A549 (cell line): Measurements from ENCODE around the gene YDJC. TPM values are rescaled to one million over a fixed set of nuclear protein-coding genes. Genes with fewer than 3 reads are reported as not detected.

ENCODE experiments used
- ATAC-seq, 2 experiments: fragments of 200-7000 bp in 1 of 2; fragments of >200 bp in 1 of 2; cut with Nextera tagmentation in 1 of 2; cut with Tn5 transposase in 1 of 2; 3 replicates each; pipeline versions ENCODE4 v1.8.0 to v1.9.1; 2018 to 2020; ENCODE audit warnings: mild to moderate bottlenecking in 1 of 2, moderate library complexity in 1 of 2
- CTCF ChIA-PET: fragments of 300-600 bp; sonication (Branson Sonifier 250); formaldehyde crosslinking; extraction: SDS; loops from one replicate; lab custom pipeline; 2021; ENCODE audit warnings: antibody characterized with exemption, inconsistent platforms; lab: Yijun Ruan, JAX
- POLR2A ChIA-PET: fragments of 350-600 bp; formaldehyde crosslinking; extraction: SDS; loops from one replicate; lab custom pipeline; 2021; ENCODE audit warnings: antibody characterized with exemption, inconsistent platforms; lab: Yijun Ruan, JAX
- DNase-seq, 2 experiments: peaks; one replicate each; pipeline versions ENCODE4 v3.0.0 to v3.0.0-alpha.2; 2011 to 2016; ENCODE audit warnings: low read depth in 1 of 2, low spot score in 1 of 2
- FAIRE-seq: peaks from 2 replicates; lab custom pipeline; 2011; peaks lifted over from hg19 to GRCh38; lab: Jason Lieb, UNC
- H3K27ac ChIP-seq, 2 experiments: fragments of >200 bp; sonication (Bioruptor Twin); formaldehyde crosslinking; 3 replicates each; pipeline ENCODE4 v1.5.1; 2016 to 2017
- H3K4me1 ChIP-seq: fragments of >200 bp; sonication (Bioruptor Twin); formaldehyde crosslinking; 3 replicates; pipeline ENCODE4 v1.6.1; 2016
- H3K4me2 ChIP-seq: fragments of >200 bp; sonication (Bioruptor Twin); formaldehyde crosslinking; 3 replicates; pipeline ENCODE4 v1.6.1; 2016
- H3K4me3 ChIP-seq: fragments of >200 bp; sonication (Bioruptor Twin); formaldehyde crosslinking; 3 replicates; pipeline ENCODE4 v1.5.1; 2016
- H3K9me3 ChIP-seq: fragments of >200 bp; sonication (Bioruptor Twin); formaldehyde crosslinking; 3 replicates; pipeline ENCODE4 v1.6.1; 2016
- BCL3 ChIP-seq: fragments of >200 bp; sonication (Bioruptor Twin); formaldehyde crosslinking; IDR thresholded peaks from 3 replicates; pipeline ENCODE4 v1.6.1; 2016
- BHLHE40 ChIP-seq: IDR thresholded peaks from 2 replicates; pipeline ENCODE4 v1.6.1; 2012; ENCODE audit warnings: low read depth, low read length, inconsistent platforms
- CEBPB ChIP-seq, 2 experiments: fragments of >200 bp in 1 of 2; sonication (Bioruptor Twin) in 1 of 2; formaldehyde crosslinking in 1 of 2; IDR thresholded peaks; 2 replicates each; pipeline ENCODE4 v1.6.1; 2012 to 2016
- CHD2 ChIP-seq: fragments of 150-350 bp; IDR thresholded peaks from 2 replicates; pipeline ENCODE4 v1.6.1; 2014; ENCODE audit warnings: low read length; ENCODE audit not compliant: partially characterized antibody
- CTCF ChIP-seq: fragments of >200 bp; sonication (Bioruptor Twin); formaldehyde crosslinking; IDR thresholded peaks from 3 replicates; pipeline ENCODE4 v1.5.1; 2016
- EHMT2 ChIP-seq: fragments of 200-600 bp; sonication (generic); IDR thresholded peaks from 2 replicates; pipeline ENCODE4 v1.6.1; 2016; ENCODE audit warnings: antibody characterized with exemption, low read depth, mild to moderate bottlenecking, moderate library complexity
- FOSL2 ChIP-seq, 2 experiments: fragments of 450-650 bp in 1 of 2; fragments of >200 bp in 1 of 2; sonication (Bioruptor Twin) in 1 of 2; formaldehyde crosslinking; IDR thresholded peaks; 2 replicates each; pipeline versions ENCODE4 v1.5.0 to v1.6.1; 2016 to 2020; ENCODE audit warnings: mild to moderate bottlenecking in 1 of 2, moderate library complexity in 1 of 2
- GATA3 ChIP-seq: IDR thresholded peaks from 2 replicates; pipeline ENCODE4 v1.6.1; 2012; ENCODE audit warnings: borderline replicate concordance
- HMGXB4 ChIP-seq: fragments of 250-450 bp; sonication (Bioruptor Pico); IDR thresholded peaks from 2 replicates; pipeline ENCODE4 v1.5.0; 2021; ENCODE audit warnings: mild to moderate bottlenecking, moderate library complexity, borderline replicate concordance
- HOXB5 ChIP-seq: fragments of 250-450 bp; sonication (Bioruptor Pico); IDR thresholded peaks from 2 replicates; pipeline ENCODE4 v1.5.0; 2020; ENCODE audit warnings: mild to moderate bottlenecking, moderate library complexity
- JUN ChIP-seq, 2 experiments: fragments of >200 bp; sonication (Bioruptor Twin); formaldehyde crosslinking; IDR thresholded peaks; 2 replicates in 1 of 2; 3 replicates in 1 of 2; pipeline ENCODE4 v1.6.1; 2016 to 2017
- KDM5A ChIP-seq: fragments of 200-600 bp; sonication (generic); IDR thresholded peaks from 2 replicates; pipeline ENCODE4 v1.6.1; 2016; ENCODE audit warnings: antibody characterized with exemption, mild to moderate bottlenecking
- NR3C1 ChIP-seq: fragments of >200 bp; sonication (Bioruptor Twin); formaldehyde crosslinking; IDR thresholded peaks from 3 replicates; pipeline ENCODE4 v1.6.1; 2017
- PBX3 ChIP-seq: IDR thresholded peaks from 2 replicates; pipeline ENCODE4 v1.6.1; 2012
- PHF8 ChIP-seq: fragments of 200-600 bp; sonication (generic); IDR thresholded peaks from 2 replicates; pipeline ENCODE4 v1.6.1; 2016; ENCODE audit warnings: low read depth, mild to moderate bottlenecking, antibody characterized with exemption, moderate library complexity, borderline replicate concordance
- POLR2A ChIP-seq: IDR thresholded peaks from 2 replicates; pipeline ENCODE4 v1.6.1; 2012; ENCODE audit warnings: mild to moderate bottlenecking, low read length
- POLR2AphosphoS2 ChIP-seq: conservative IDR thresholded peaks from 2 replicates; pipeline ENCODE4 v1.6.1; 2012; ENCODE audit warnings: low read length, improper control_type of control experiment, inconsistent platforms
- RAD21 ChIP-seq, 2 experiments: fragments of >200 bp in 1 of 2; sonication (Bioruptor Twin) in 1 of 2; formaldehyde crosslinking in 1 of 2; IDR thresholded peaks in 1 of 2; conservative IDR thresholded peaks in 1 of 2; 2 replicates in 1 of 2; 3 replicates in 1 of 2; pipeline ENCODE4 v1.6.1; 2012 to 2018; ENCODE audit warnings: inconsistent platforms in 1 of 2
- RARB ChIP-seq: fragments of 250-450 bp; sonication (Bioruptor Pico); IDR thresholded peaks from 2 replicates; pipeline ENCODE4 v1.8.0; 2021; ENCODE audit warnings: mild to moderate bottlenecking, moderate library complexity
- REST ChIP-seq: fragments of 200-600 bp; sonication (generic); IDR thresholded peaks from 2 replicates; pipeline ENCODE4 v1.6.1; 2016; ENCODE audit warnings: antibody characterized with exemption, mild to moderate bottlenecking, moderate library complexity
- SMC3 ChIP-seq: fragments of >200 bp; sonication (Bioruptor Twin); formaldehyde crosslinking; IDR thresholded peaks from 3 replicates; pipeline ENCODE4 v1.6.1; 2018; ENCODE audit warnings: inconsistent platforms
- SREBF2 ChIP-seq: fragments of 450-650 bp; IDR thresholded peaks from 2 replicates; pipeline ENCODE4 v1.6.1; 2014; ENCODE audit warnings: mild to moderate bottlenecking, moderate library complexity
- TFCP2L1 ChIP-seq: fragments of 250-450 bp; sonication (Bioruptor Pico); IDR thresholded peaks from 2 replicates; pipeline ENCODE4 v1.5.0; 2021; ENCODE audit warnings: mild to moderate bottlenecking
- TP53 ChIP-seq: fragments of 250-450 bp; sonication (Bioruptor Pico); IDR thresholded peaks from 2 replicates; pipeline ENCODE4 v1.5.0; 2021; ENCODE audit warnings: mild to moderate bottlenecking, moderate library complexity
- whole genome bisulfite sequencing: methylation state at CpG from one replicate; pipeline ENCODE4 v1.1.6; 2017; ENCODE audit errors: missing lambda C conversion rate; 5-methylcytosine and 5-hydroxymethylcytosine counted together
- polyA plus RNA-seq, 4 experiments: library from polyadenylated mRNA; depleted of rRNA in 3 of 4; stranded (reverse); fragments of >200 nt; fragmentation: RNase III in 1 of 4; extraction: RNeasy Plus Mini Kit Qiagen cat#74134 plus additional on column Dnase treatment in 1 of 4; gene quantifications; 2 replicates in 3 of 4; 3 replicates in 1 of 4; pipeline ENCODE4 v1.2.3, GENCODE V29; 2011 to 2017
- TF ChIP-seq, protein P1 (sequence below): IDR thresholded peaks from 2 replicates; pipeline ENCODE4 v1.6.1; 2012
- TF ChIP-seq, protein P2 (sequence below): IDR thresholded peaks from 2 replicates; pipeline ENCODE4 v1.6.1; 2012; ENCODE audit warnings: low read depth, borderline replicate concordance

YDJC gene
- polyA plus RNA-seq, 2 of the 4 experiments (the other 2 are of a cell fraction), result 24.8 to 28.3 TPM

- TF ChIP-seq REST (peak; percentile 51), POLR2A (peak; percentile 81), HMGXB4 (CRISPR knock-in tag) (no peak), JUN (IDR thresholded peaks at IDR 0.05) (peak in 1 of 2 experiments; percentile 30; a peak in 1 of 5 replicates), POLR2AphosphoS2 (no peak), GATA3 (no peak), PHF8 (peak; percentile 45)
- TF ChIP-seq, protein P1, sequence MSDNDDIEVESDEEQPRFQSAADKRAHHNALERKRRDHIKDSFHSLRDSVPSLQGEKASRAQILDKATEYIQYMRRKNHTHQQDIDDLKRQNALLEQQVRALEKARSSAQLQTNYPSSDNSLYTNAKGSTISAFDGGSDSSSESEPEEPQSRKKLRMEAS, result peak; percentile 62; the same call in 1 of the 2 replicates
Observed at GRCh38 chr22:21641789-21642583, 12.2 kb upstream of the YDJC start, which contains the start of gene SDF2L1 (continued).

DNA sequence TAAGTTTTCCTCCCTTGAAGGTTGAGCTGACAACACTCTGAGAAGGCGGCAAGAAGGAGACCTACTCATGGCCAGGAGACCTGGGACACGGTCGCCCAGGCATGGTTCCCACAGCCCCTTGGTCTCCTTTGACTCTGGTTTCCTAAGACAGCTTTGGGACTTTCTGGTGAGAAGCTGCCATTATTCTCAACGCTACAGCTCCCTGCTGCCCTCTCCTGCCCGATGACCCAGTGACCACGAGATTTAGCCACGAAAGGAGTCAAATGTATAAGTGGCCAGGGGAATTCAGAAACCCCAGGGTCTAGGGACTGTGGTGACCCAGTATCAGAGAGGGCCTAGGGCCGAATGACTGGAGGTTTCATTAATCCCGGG is 11.6 kb upstream of the YDJC start:
- peak; percentile 66 to 67 for ATAC-seq
- peak; percentile 50; the same call in 1 of the 2 replicates for TF ChIP-seq KDM5A
- no peak for TF ChIP-seq PBX3
- TF ChIP-seq CTCF, result peak; percentile 56
- no peak for TF ChIP-seq EHMT2
- TF ChIP-seq CEBPB (IDR thresholded peaks at IDR 0.05), result no peak
- TF ChIP-seq SREBF2, result no peak
- TF ChIP-seq HOXB5, result no peak
- no peak for TF ChIP-seq FOSL2 (IDR thresholded peaks at IDR 0.05)
- no peak for TF ChIP-seq FOSL2 (CRISPR knock-in tag; IDR thresholded peaks at IDR 0.05)
- no peak for TF ChIP-seq NR3C1
- no peak for TF ChIP-seq CHD2
- no peak for TF ChIP-seq BCL3
- peak; percentile 46 for TF ChIP-seq SMC3
- TF ChIP-seq, protein P2, sequence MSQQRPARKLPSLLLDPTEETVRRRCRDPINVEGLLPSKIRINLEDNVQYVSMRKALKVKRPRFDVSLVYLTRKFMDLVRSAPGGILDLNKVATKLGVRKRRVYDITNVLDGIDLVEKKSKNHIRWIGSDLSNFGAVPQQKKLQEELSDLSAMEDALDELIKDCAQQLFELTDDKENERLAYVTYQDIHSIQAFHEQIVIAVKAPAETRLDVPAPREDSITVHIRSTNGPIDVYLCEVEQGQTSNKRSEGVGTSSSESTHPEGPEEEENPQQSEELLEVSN, result no peak
- TF ChIP-seq RARB, result no peak
- TF ChIP-seq RAD21 (conservative IDR thresholded peaks at IDR 0.05 in 1 of 2, IDR thresholded peaks at IDR 0.05 in 1 of 2), result peak; percentile 48 to 55
- TF ChIP-seq, protein P1, result 0 out of 2 replicates have a peak, but pooled peaks have one; percentile 12
- no peak for TF ChIP-seq TFCP2L1 (CRISPR knock-in tag)
- no peak for TF ChIP-seq TP53 (CRISPR knock-in tag)
- TF ChIP-seq BHLHE40, result no peak
- Histone ChIP-seq H3K27ac (peak overlapping the region; percentile 63 to 82), H3K9me3 (no peaks in the 10 kb centered on the region), H3K4me1 (peaks cover 10% of the 10 kb centered on the region; the same call in 2 of the 3 replicates), H3K4me2 (peak overlapping the region; percentile 91), H3K4me3 (peak overlapping the region; percentile 49)
- FAIRE-seq, result no peak
- ChIA-PET CTCF (interaction anchor here (0.7 to 6.5 kb wide), 9 partner anchors 11 to 48 kb away, joined by 3 to 133 read pairs (median 10); partner anchors contain the start of genes CCDC116 and YDJC), POLR2A (interaction anchor here (2.1 to 2.3 kb wide), 2 partner anchors 12 to 16 kb away, joined by 10 to 30 read pairs; no protein-coding TSS in a partner anchor)
- WGBS, result 7% methylated on average over 8 of the region's 9 CpGs
- peak; percentile 61 to 64 for DNase-seq
